VCaP (cell line): ENCODE data around the gene WDR45B.

Experiments
- H3K27ac ChIP-seq: fragments of 450-650 bp; 2 replicates; pipeline ENCODE4 v1.5.1; 2017
- CTCF ChIP-seq: fragments of 450-650 bp; conservative IDR thresholded peaks from 2 replicates; pipeline ENCODE4 v1.5.1; 2017; ENCODE audit warnings: mild to moderate bottlenecking, moderate library complexity

Gene WDR45B

GRCh38 chr17:82569621-82570020 lies 78.6 kb downstream of the WDR45B start:
- peak overlapping the region; percentile 44; the same call in 1 of the 2 replicates for H3K27ac ChIP-seq
- TF ChIP-seq CTCF, result no peak

GRCh38 chr17:82568997-82569393 lies 79.2 kb downstream of the WDR45B start:
- H3K27ac ChIP-seq, result peak overlapping the region; percentile 44
- TF ChIP-seq CTCF, result no peak

- TF ChIP-seq CTCF, result no peak
- peak overlapping the region; percentile 44; the same call in 1 of the 2 replicates for H3K27ac ChIP-seq
Measured at GRCh38 chr17:82567286-82567685, 81.0 kb downstream of the WDR45B start.

GRCh38 chr17:82566129-82566960 lies 81.9 kb downstream of the WDR45B start:
- H3K27ac ChIP-seq, result no peak overlapping the region
- TF ChIP-seq CTCF, result no peak

- no peak overlapping the region for H3K27ac ChIP-seq
- TF ChIP-seq CTCF, result no peak
Measured at GRCh38 chr17:82565551-82565950, 82.7 kb downstream of the WDR45B start.
